T-cell (primary cell): ENCODE measurements around the gene PHF12. TPM values are rescaled to one million over a fixed set of nuclear protein-coding genes. Genes with fewer than 3 reads are reported as not detected.

Source experiments
- ATAC-seq, 4 experiments: fragments of 200-7000 bp in 3 of 4; fragments of 150-1000 bp in 1 of 4; cut with Tn5 transposase; replicated peaks in 1 of 4; 1 replicate in 3 of 4; 2 replicates in 1 of 4; pipeline ENCODE4 v1.10.0; 2021; ENCODE audit warnings: moderate library complexity in 3 of 4, mild to moderate bottlenecking in 2 of 4, moderate number of reproducible peaks in 1 of 4
- CTCF ChIA-PET, 2 donors: fragments of 300-600 bp; sonication (Branson Sonifier 250); formaldehyde crosslinking; loops; one replicate each; lab custom pipeline; 2022; ENCODE audit warnings: antibody characterized with exemption in 2 of 2; lab: Charles Lee
- POLR2A ChIA-PET, 2 donors: fragments of 300-600 bp; sonication (Branson Sonifier 250); formaldehyde crosslinking; loops; one replicate each; lab custom pipeline; 2022; ENCODE audit warnings: antibody characterized with exemption in 2 of 2; lab: Charles Lee
- DNase-seq, 35 experiments: peaks; one replicate each; pipeline versions ENCODE4 v3.0.0 to v3.0.0-alpha.2; 2013 to 2023
- H3K27ac ChIP-seq: one replicate; pipeline ENCODE4 v1.5.1; 2013; ENCODE audit warnings: low read length
- H3K27me3 ChIP-seq, 2 experiments: replicated peaks in 1 of 2; 1 replicate in 1 of 2; 2 replicates in 1 of 2; pipeline versions ENCODE4 v1.6.1 to v1.7.0; 2013; ENCODE audit warnings: low read length in 1 of 2, mixed read lengths in 1 of 2; ENCODE audit not compliant: control insufficient read depth in 2 of 2, insufficient read depth in 2 of 2; ENCODE audit errors: extremely low read depth in 1 of 2
- H3K36me3 ChIP-seq, 2 donors: 1 replicate in 1 of 2; 2 replicates in 1 of 2; pipeline versions ENCODE4 v1.6.1 to v1.7.0; 2013; ENCODE audit warnings: low read length in 1 of 2; ENCODE audit not compliant: control insufficient read depth in 2 of 2, insufficient read depth in 1 of 2; ENCODE audit errors: extremely low read depth in 1 of 2
- H3K4me1 ChIP-seq, 2 experiments: 1 replicate in 1 of 2; 2 replicates in 1 of 2; pipeline versions ENCODE4 v1.6.1 to v1.7.0; 2013; ENCODE audit warnings: low read length in 2 of 2, mixed read lengths in 1 of 2; ENCODE audit not compliant: insufficient read depth in 2 of 2, control insufficient read depth in 1 of 2; ENCODE audit errors: extremely low read depth in 1 of 2
- H3K4me3 ChIP-seq, 2 donors: 1 replicate in 1 of 2; 2 replicates in 1 of 2; pipeline versions ENCODE4 v1.5.1 to v1.7.0; 2013; ENCODE audit warnings: mild to moderate bottlenecking in 2 of 2, low read length in 1 of 2, moderate library complexity in 1 of 2; ENCODE audit not compliant: control insufficient read depth in 1 of 2; ENCODE audit errors: extremely low read depth in 1 of 2
- H3K9me3 ChIP-seq: 2 replicates; pipeline ENCODE4 v1.7.0; 2013
- H3K27ac Mint-ChIP-seq, 2 donors: one replicate each; pipeline ENCODE4 v1.8.0; 2020 to 2021; ENCODE audit warnings: mild to moderate bottlenecking in 2 of 2, mixed read lengths in 2 of 2
- H3K27me3 Mint-ChIP-seq, 2 donors: one replicate each; pipeline ENCODE4 v1.8.0; 2021 to 2022; ENCODE audit warnings: mixed read lengths in 2 of 2
- H3K36me3 Mint-ChIP-seq: one replicate; pipeline ENCODE4 v1.8.0; 2021; ENCODE audit warnings: mixed read lengths
- H3K4me1 Mint-ChIP-seq, 3 donors: one replicate each; pipeline ENCODE4 v1.8.0; 2020 to 2022; ENCODE audit warnings: mixed read lengths in 3 of 3, mild to moderate bottlenecking in 1 of 3
- H3K4me3 Mint-ChIP-seq, 3 donors: one replicate each; pipeline ENCODE4 v1.8.0; 2020 to 2022; ENCODE audit warnings: mild to moderate bottlenecking in 3 of 3, mixed read lengths in 3 of 3, moderate library complexity in 3 of 3
- H3K9me3 Mint-ChIP-seq, 3 donors: one replicate each; pipeline ENCODE4 v1.8.0; 2020 to 2022; ENCODE audit warnings: mixed read lengths in 3 of 3
- WGBS: methylation state at CpG from one replicate; pipeline ENCODE4 v1.1.5; 2013; ENCODE audit warnings: missing lambda C conversion rate; ENCODE audit not compliant: insufficient coverage; 5-methylcytosine and 5-hydroxymethylcytosine counted together
- total RNA-seq, 35 experiments: library from RNA in 6 of 35; stranded (reverse) in 6 of 35; fragments of 120-200 nt in 1 of 35; gene quantifications; one replicate each; pipeline versions ENCODE4 v1.2.1 to v1.2.4 and lab custom pipeline; 2013 to 2026

The PHF12 gene
- total RNA-seq, 5 donors from 2014 or later (not counting 1 experiment from before 2014, with no cell fraction given): 121 to 176 (median 123) TPM

GRCh38 chr17:28916302-28916934 is 34.9 kb downstream of the PHF12 start:
- DNase-seq: peak in 23 of 35 experiments; percentile 23 to 66 (median 38)
- no peak overlapping the region for H3K4me3 ChIP-seq
- H3K9me3 ChIP-seq: no peaks in the 10 kb centered on the region
- WGBS: 52% methylated on average over 2 of the region's 6 CpGs
- Mint-ChIP-seq H3K4me3 (no peak overlapping the region), H3K9me3 (no peaks in the 10 kb centered on the region), H3K27ac (peak overlapping the region; percentile 71 to 74), H3K27me3 (no peaks in the 10 kb centered on the region), H3K4me1 (peaks cover 7 to 12% (median 10%) of the 10 kb centered on the region in 3 donors), H3K36me3 (peaks cover 74% of the 10 kb centered on the region)
- ChIA-PET POLR2A (interaction anchor here in 1 of 2 donors (1.1 kb wide), 1 partner anchor 12 kb away, joined by 3 read pairs; no protein-coding TSS in a partner anchor), CTCF (interaction anchor here (0.5 to 2.1 kb wide), 7 partner anchors 9 to 190 kb away, joined by 3 to 6 read pairs (median 3); partner anchors contain the start of gene TLCD1 (in 1 of the 2))
- peak; percentile 79 to 82 (median 80) for ATAC-seq
- H3K27me3 ChIP-seq: no peaks in the 10 kb centered on the region
- no peaks in the 10 kb centered on the region for H3K4me1 ChIP-seq
- H3K36me3 ChIP-seq: peaks cover 33 to 96% of the 10 kb centered on the region in 2 donors
- no peak overlapping the region for H3K27ac ChIP-seq

GRCh38 chr17:28912938-28913333 is 38.4 kb downstream of the PHF12 start:
- H3K36me3 ChIP-seq: peaks cover 48 to 96% of the 10 kb centered on the region in 2 donors
- ChIA-PET CTCF (interaction anchor here in 1 of 2 donors (0.6 kb wide), 1 partner anchor 34 kb away, joined by 3 read pairs; no protein-coding TSS in a partner anchor), POLR2A (interaction anchor here in 1 of 2 donors (0.6 kb wide), 1 partner anchor 570 kb away, joined by 4 read pairs; no protein-coding TSS in a partner anchor)
- Mint-ChIP-seq H3K27ac (no peak overlapping the region), H3K36me3 (peaks cover 63% of the 10 kb centered on the region), H3K9me3 (no peaks in the 10 kb centered on the region), H3K27me3 (no peaks in the 10 kb centered on the region), H3K4me3 (no peak overlapping the region), H3K4me1 (peaks cover 7 to 12% (median 10%) of the 10 kb centered on the region in 3 donors)
- ATAC-seq (no peak), DNase-seq (no peak)
- H3K27me3 ChIP-seq: no peaks in the 10 kb centered on the region
- no peaks in the 10 kb centered on the region for H3K9me3 ChIP-seq
- no peaks in the 10 kb centered on the region for H3K4me1 ChIP-seq
- H3K4me3 ChIP-seq: no peak overlapping the region
- H3K27ac ChIP-seq: no peak overlapping the region
- WGBS: 93% methylated on average over 4 of the region's 6 CpGs

- peaks cover 49 to 95% of the 10 kb centered on the region in 2 donors for H3K36me3 ChIP-seq
- H3K27ac ChIP-seq: no peak overlapping the region
- Mint-ChIP-seq H3K4me3 (no peak overlapping the region), H3K4me1 (peaks cover 7 to 12% (median 10%) of the 10 kb centered on the region in 3 donors), H3K36me3 (peaks cover 66% of the 10 kb centered on the region), H3K9me3 (no peaks in the 10 kb centered on the region), H3K27me3 (no peaks in the 10 kb centered on the region), H3K27ac (no peak overlapping the region)
- H3K9me3 ChIP-seq: no peaks in the 10 kb centered on the region
- H3K27me3 ChIP-seq: no peaks in the 10 kb centered on the region
- WGBS: 92% methylated on average over 18 of the region's 20 CpGs
- no peak overlapping the region for H3K4me3 ChIP-seq
- ChIA-PET CTCF (interaction anchor here (0.6 to 1.3 kb wide), 3 partner anchors 13 to 37 kb away, joined by 3 read pairs; no protein-coding TSS in a partner anchor), POLR2A (interaction anchor here in 1 of 2 donors (0.6 kb wide), 1 partner anchor 569 kb away, joined by 4 read pairs; no protein-coding TSS in a partner anchor)
- DNase-seq (peak in 8 of 35 experiments; percentile 14 to 39 (median 22)), ATAC-seq (no peak)
- no peaks in the 10 kb centered on the region for H3K4me1 ChIP-seq
Measured at GRCh38 chr17:28912281-28912937, 38.9 kb downstream of the PHF12 start.

- DNase-seq: no peak
- POLR2A ChIA-PET: interaction anchor here in 1 of 2 donors (0.6 kb wide), 1 partner anchor 85 kb away, joined by 3 read pairs; no protein-coding TSS in a partner anchor
- ATAC-seq: no peak
- H3K27ac ChIP-seq: no peak overlapping the region
- no peaks in the 10 kb centered on the region for H3K4me1 ChIP-seq
- Mint-ChIP-seq H3K36me3 (peaks cover 65% of the 10 kb centered on the region), H3K4me1 (peaks cover 5 to 9% (median 8%) of the 10 kb centered on the region in 3 donors), H3K9me3 (no peaks in the 10 kb centered on the region), H3K27me3 (no peaks in the 10 kb centered on the region), H3K4me3 (no peak overlapping the region), H3K27ac (no peak overlapping the region)
- no peak overlapping the region for H3K4me3 ChIP-seq
- WGBS: 97% methylated on average over 11 of the region's 13 CpGs
- CTCF ChIA-PET: interaction anchor here in 1 of 2 donors (0.7 to 1.3 kb wide), 2 partner anchors 14 to 340 kb away, joined by 3 to 9 read pairs; partner anchors contain the start of gene PIGS
- H3K36me3 ChIP-seq: peaks cover 48 to 95% of the 10 kb centered on the region in 2 donors
- no peaks in the 10 kb centered on the region for H3K27me3 ChIP-seq
- H3K9me3 ChIP-seq: no peaks in the 10 kb centered on the region
Measured at GRCh38 chr17:28911411-28912045, 39.8 kb downstream of the PHF12 start.

DNA sequence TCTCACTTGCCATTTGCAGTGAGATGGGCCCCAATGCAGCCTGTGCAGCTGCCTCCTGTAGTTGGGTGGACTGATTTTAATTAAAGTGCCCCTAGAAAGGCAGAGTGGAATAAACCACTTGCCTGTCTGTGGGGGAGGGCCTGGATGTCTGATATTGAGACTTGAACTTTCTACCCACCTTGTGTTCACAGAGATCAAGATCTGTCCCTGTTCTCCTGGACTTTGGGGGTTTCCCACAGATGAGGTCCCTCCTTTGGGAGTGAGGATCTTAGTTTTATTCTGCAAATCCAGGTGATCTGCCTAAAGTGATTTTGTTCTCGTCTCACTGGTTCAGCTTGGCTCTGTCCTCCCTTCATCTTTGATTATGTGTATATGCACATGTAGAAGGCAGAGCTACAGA is 40.8 kb downstream of the PHF12 start:
- CTCF ChIA-PET: interaction anchor here in 1 of 2 donors (0.7 to 2.2 kb wide), 3 partner anchors 15 to 339 kb away, joined by 3 to 9 read pairs (median 6); partner anchors contain the start of gene PIGS
- Histone ChIP-seq H3K36me3 (peaks cover 51 to 96% of the 10 kb centered on the region in 2 donors), H3K27ac (no peak overlapping the region), H3K4me1 (no peaks in the 10 kb centered on the region), H3K27me3 (no peaks in the 10 kb centered on the region), H3K4me3 (no peak overlapping the region), H3K9me3 (no peaks in the 10 kb centered on the region)
- Mint-ChIP-seq H3K36me3 (peaks cover 63% of the 10 kb centered on the region), H3K27me3 (no peaks in the 10 kb centered on the region), H3K4me3 (no peak overlapping the region), H3K9me3 (no peaks in the 10 kb centered on the region), H3K4me1 (peaks cover 0 to 5% (median 4%) of the 10 kb centered on the region in 3 donors), H3K27ac (no peak overlapping the region)
- WGBS: no CpG with 5 or more reads among the region's 1 CpG
- ATAC-seq (no peak), DNase-seq (no peak)
- POLR2A ChIA-PET: interaction anchor here (0.5 to 0.6 kb wide), 3 partner anchors 264 to 849 kb away, joined by 3 to 4 read pairs (median 3); no protein-coding TSS in a partner anchor
